GM12878 (cell line): ENCODE data around the gene CD3G. TPM values are rescaled to one million over a fixed set of nuclear protein-coding genes. Genes with fewer than 3 reads are reported as not detected.

Experiments used
- ATAC-seq: fragments of 200-7000 bp; cut with Tn5 transposase; 3 replicates; pipeline ENCODE4 v1.9.1; 2020; ENCODE audit warnings: mild to moderate bottlenecking, moderate library complexity
- BruUV-seq: library from RNA; stranded (reverse); fragments of 400-500 nt; replicated peaks from 2 replicates; lab custom pipeline; 2021; lab: Mats Ljungman, UMichigan
- CTCF ChIA-PET: fragments of 300-600 bp; sonication (Branson Sonifier 250); formaldehyde crosslinking; extraction: SDS; loops from one replicate; lab custom pipeline; 2021; ENCODE audit warnings: inconsistent platforms; lab: Yijun Ruan, JAX
- POLR2A ChIA-PET: fragments of 350-600 bp; formaldehyde crosslinking; extraction: SDS; loops from one replicate; lab custom pipeline; 2021; ENCODE audit warnings: inconsistent platforms; lab: Charles Lee
- RAD21 ChIA-PET: fragments of 300-600 bp; sonication (Branson Sonifier 250); formaldehyde crosslinking; loops from one replicate; lab custom pipeline; 2023; ENCODE audit warnings: antibody characterized with exemption; ENCODE audit not compliant: unreplicated experiment; lab: Charles Lee
- SMC1A ChIA-PET: fragments of 300-600 bp; sonication (Branson Sonifier 250); formaldehyde crosslinking; loops from one replicate; lab custom pipeline; 2023; ENCODE audit not compliant: unreplicated experiment, uncharacterized antibody; lab: Charles Lee
- DNase-seq: peaks from one replicate; pipeline ENCODE4 v3.0.0-alpha.2; 2011; ENCODE audit warnings: low read depth, low spot score
- FAIRE-seq: peaks from 3 replicates; lab custom pipeline; 2011; peaks lifted over from hg19 to GRCh38; lab: Jason Lieb, UNC
- H2AFZ ChIP-seq: 2 replicates; pipeline ENCODE4 v1.6.0; 2011; ENCODE audit warnings: low read depth, low read length, control low read depth; ENCODE audit not compliant: control insufficient read depth
- H3K27ac ChIP-seq: 2 replicates; pipeline ENCODE4 v1.5.1; 2011; ENCODE audit warnings: control low read depth; ENCODE audit not compliant: control insufficient read depth, insufficient read depth
- H3K27me3 ChIP-seq, 2 experiments: replicated peaks in 1 of 2; 2 replicates each; pipeline versions ENCODE4 v1.6.0 to v1.6.1; 2011; ENCODE audit warnings: low read length in 1 of 2; ENCODE audit not compliant: control insufficient read depth in 2 of 2, insufficient read depth in 2 of 2
- H3K36me3 ChIP-seq, 2 experiments: 2 replicates each; pipeline ENCODE4 v1.5.1; 2011; ENCODE audit warnings: low read length in 1 of 2; ENCODE audit not compliant: control insufficient read depth in 2 of 2, insufficient read depth in 2 of 2
- H3K4me1 ChIP-seq: 2 replicates; pipeline ENCODE4 v1.6.1; 2011; ENCODE audit warnings: mild to moderate bottlenecking, low read length, moderate library complexity, mixed read lengths; ENCODE audit not compliant: control insufficient read depth, insufficient read depth
- H3K4me2 ChIP-seq: 2 replicates; pipeline ENCODE4 v1.6.0; 2011; ENCODE audit warnings: control low read depth; ENCODE audit not compliant: control insufficient read depth, insufficient read depth
- H3K4me3 ChIP-seq: fragments of 200-600 bp; sonication (generic); 2 replicates; pipeline ENCODE4 v1.5.1; 2016
- H3K79me2 ChIP-seq: 2 replicates; pipeline ENCODE4 v1.6.0; 2011; ENCODE audit warnings: low read length; ENCODE audit not compliant: control insufficient read depth, insufficient read depth
- H3K9ac ChIP-seq: 2 replicates; pipeline ENCODE4 v1.8.0; 2011; ENCODE audit warnings: low read length, control low read depth, mixed read lengths; ENCODE audit not compliant: control insufficient read depth, insufficient read depth
- H3K9me3 ChIP-seq: replicated peaks from 3 replicates; pipeline ENCODE4 v1.5.1; 2011; ENCODE audit warnings: mild to moderate bottlenecking, low read length; ENCODE audit not compliant: control insufficient read depth, insufficient read depth
- H4K20me1 ChIP-seq: 2 replicates; pipeline ENCODE4 v1.6.0; 2011; ENCODE audit not compliant: control insufficient read depth, insufficient read depth
- BCL11A ChIP-seq: IDR thresholded peaks from 2 replicates; pipeline ENCODE4 v1.6.1; 2011; ENCODE audit warnings: low read depth, low read length
- CHD1 ChIP-seq: IDR thresholded peaks from 2 replicates; pipeline ENCODE4 v1.6.1; 2012; ENCODE audit warnings: low read depth, low read length, improper control_type of control experiment
- MEF2B ChIP-seq: fragments of 450-650 bp; IDR thresholded peaks from 2 replicates; pipeline ENCODE4 v1.6.1; 2018; ENCODE audit warnings: mild to moderate bottlenecking, moderate library complexity; ENCODE audit not compliant: partially characterized antibody, poor library complexity, severe bottlenecking
- MXI1 ChIP-seq: fragments of 150-350 bp; IDR thresholded peaks from 2 replicates; pipeline ENCODE4 v1.6.1; 2011; ENCODE audit warnings: low read depth, mild to moderate bottlenecking, inconsistent platforms, low read length, improper control_type of control experiment
- NR2C2 ChIP-seq: IDR thresholded peaks from 2 replicates; pipeline ENCODE4 v1.6.1; 2011; ENCODE audit warnings: borderline replicate concordance, low read depth; ENCODE audit not compliant: control insufficient read depth, insufficient read length
- PAX5 ChIP-seq: IDR thresholded peaks from 2 replicates; pipeline ENCODE4 v1.6.1; 2011; ENCODE audit warnings: low read depth, low read length, borderline replicate concordance
- SIN3A ChIP-seq: IDR thresholded peaks from 2 replicates; pipeline ENCODE4 v1.6.1; 2012; ENCODE audit warnings: low read depth, low read length, improper control_type of control experiment
- ZNF622 ChIP-seq: fragments of 450-650 bp; IDR thresholded peaks from 2 replicates; pipeline ENCODE4 v1.6.1; 2017; ENCODE audit warnings: mild to moderate bottlenecking, inconsistent platforms
- WGBS: methylation state at CpG from one replicate; pipeline ENCODE4 v1.1.6; 2016; ENCODE audit warnings: low lambda C conversion rate; ENCODE audit not compliant: insufficient replicate concordance, insufficient coverage; ENCODE audit errors: missing lambda C conversion rate; 5-methylcytosine and 5-hydroxymethylcytosine counted together
- in situ Hi-C: fragments of 300-500 bp; cut with MboI; formaldehyde crosslinking; loops from 9 replicates; pipeline ENCODE4 v1.14.3; 2018; ENCODE audit warnings: mixed read lengths
- intact Hi-C: fragments of 100-400 bp; cut with micrococcal nuclease; formaldehyde crosslinking; loops from one replicate; pipeline ENCODE4 v1.14.2; 2022; ENCODE audit not compliant: unreplicated experiment
- polyA plus RNA-seq, 11 experiments: library from polyadenylated mRNA; depleted of rRNA in 4 of 11; unstranded in 6 of 11; stranded (reverse) in 5 of 11; fragments of >200 nt; fragmentation: Nextera tagmentation in 4 of 11; fragmentation: Illumina TruSeq in 1 of 11; extraction: Ambion mirVana in 4 of 11; extraction: Trizol in 1 of 11; gene quantifications; 1 replicate in 1 of 11; 2 replicates in 10 of 11; pipeline versions ENCODE4 v1.2.1 to v1.2.3, GENCODE V29; 2011 to 2016; ENCODE audit warnings: inconsistent platforms in 2 of 11, missing spikeins in 2 of 11, low read depth in 1 of 11
- total RNA-seq, 4 experiments: library from RNA; depleted of rRNA in 3 of 4; stranded (reverse); fragments of >200 nt in 3 of 4; fragmentation: Illumina TruSeq in 1 of 4; extraction: Trizol in 1 of 4; gene quantifications; 2 replicates each; pipeline versions ENCODE4 v1.2.1 to v1.2.3, GENCODE V29; 2013 to 2021
- TF ChIP-seq, protein P1 (sequence below): IDR thresholded peaks from 2 replicates; pipeline ENCODE4 v1.6.1; 2012; ENCODE audit warnings: mild to moderate bottlenecking, low read depth, low read length
- TF ChIP-seq, protein P2 (sequence below): fragments of 450-650 bp; IDR thresholded peaks from 2 replicates; pipeline ENCODE4 v1.6.1; 2017; ENCODE audit warnings: antibody characterized with exemption, mild to moderate bottlenecking, moderate library complexity

CD3G gene
- total and polyA plus RNA-seq, 10 of the 15 experiments (the other 5 are each of a cell fraction or from before 2014, with no cell fraction given), result 0.10 to 0.16 (median 0.13) TPM; not detected in 7

DNA sequence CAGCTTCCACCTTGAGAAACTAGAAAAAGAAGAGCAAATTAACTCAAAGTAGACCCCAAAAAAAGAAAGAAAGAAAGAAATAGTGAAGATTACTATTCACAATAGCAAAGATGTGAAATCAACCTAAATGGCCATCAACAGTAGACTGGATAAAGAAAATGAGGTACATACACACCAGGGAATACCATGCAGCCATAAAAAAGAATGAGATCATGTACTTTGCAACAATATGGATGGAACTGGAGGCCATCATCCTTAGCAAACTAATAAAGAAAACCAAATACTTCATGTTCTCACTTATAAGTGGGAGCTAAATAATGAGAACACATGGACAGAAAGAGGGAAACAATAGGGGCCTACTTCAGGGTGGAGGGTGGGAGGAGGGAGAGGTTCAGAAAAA, 15.4 kb upstream of the CD3G start:
- no TSS peak for BruUV-seq
- no peak overlapping the region for H3K4me2 ChIP-seq

DNA sequence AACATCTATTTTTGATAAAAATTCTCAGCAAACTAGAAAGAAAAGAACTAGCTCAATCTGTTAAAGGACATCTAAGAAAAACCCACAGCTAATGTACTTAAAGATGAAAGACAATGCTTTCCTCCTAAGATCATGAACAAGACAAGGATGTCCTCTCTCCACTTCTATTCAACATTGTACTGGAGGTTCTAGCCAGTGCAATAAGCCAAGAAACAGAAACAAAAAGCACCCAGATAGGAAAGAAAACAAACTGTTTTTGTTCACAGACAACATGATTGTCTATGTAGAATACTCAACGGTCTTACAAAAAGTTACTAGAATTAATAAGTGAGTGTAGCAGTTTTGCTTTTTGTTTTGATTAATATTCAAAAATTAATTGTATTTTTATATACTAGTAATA, 9.4 kb upstream of the CD3G start:
- ChIA-PET POLR2A (interaction anchor here (2.1 kb wide), 1 partner anchor 11 kb away, joined by 6 read pairs; no protein-coding TSS in a partner anchor), RAD21 (interaction anchor here (0.7 to 1.1 kb wide), 2 partner anchors 36 to 912 kb away, joined by 3 read pairs; no protein-coding TSS in a partner anchor), SMC1A (interaction anchor here (0.7 to 2.1 kb wide), 3 partner anchors 11 to 210 kb away, joined by 3 to 7 read pairs (median 3); no protein-coding TSS in a partner anchor), CTCF (interaction anchor here (0.8 to 1.6 kb wide), 2 partner anchors 18 to 136 kb away, joined by 3 to 4 read pairs; no protein-coding TSS in a partner anchor)
- Histone ChIP-seq H3K4me2 (no peak overlapping the region), H3K9me3 (no peaks in the 10 kb centered on the region), H3K4me3 (no peak overlapping the region), H3K36me3 (no peaks in the 10 kb centered on the region), H3K9ac (no peak overlapping the region), H3K4me1 (no peaks in the 10 kb centered on the region), H3K27ac (no peak overlapping the region), H4K20me1 (no peaks in the 10 kb centered on the region), H3K79me2 (no peaks in the 10 kb centered on the region), H2AFZ (no peak overlapping the region), H3K27me3 (no peaks in the 10 kb centered on the region)
- in situ Hi-C loops (no loop called here), intact Hi-C loops (no loop called here)
- ATAC-seq (no peak), FAIRE-seq (no peak), DNase-seq (no peak)
- no TSS peak for BruUV-seq
- WGBS, result 48% methylated on average over 1 of the region's 1 CpG
- TF ChIP-seq CHD1, result no peak
- no peak for TF ChIP-seq MEF2B
- no peak for TF ChIP-seq SIN3A
- TF ChIP-seq ZNF622, result no peak
- TF ChIP-seq, protein P1, sequence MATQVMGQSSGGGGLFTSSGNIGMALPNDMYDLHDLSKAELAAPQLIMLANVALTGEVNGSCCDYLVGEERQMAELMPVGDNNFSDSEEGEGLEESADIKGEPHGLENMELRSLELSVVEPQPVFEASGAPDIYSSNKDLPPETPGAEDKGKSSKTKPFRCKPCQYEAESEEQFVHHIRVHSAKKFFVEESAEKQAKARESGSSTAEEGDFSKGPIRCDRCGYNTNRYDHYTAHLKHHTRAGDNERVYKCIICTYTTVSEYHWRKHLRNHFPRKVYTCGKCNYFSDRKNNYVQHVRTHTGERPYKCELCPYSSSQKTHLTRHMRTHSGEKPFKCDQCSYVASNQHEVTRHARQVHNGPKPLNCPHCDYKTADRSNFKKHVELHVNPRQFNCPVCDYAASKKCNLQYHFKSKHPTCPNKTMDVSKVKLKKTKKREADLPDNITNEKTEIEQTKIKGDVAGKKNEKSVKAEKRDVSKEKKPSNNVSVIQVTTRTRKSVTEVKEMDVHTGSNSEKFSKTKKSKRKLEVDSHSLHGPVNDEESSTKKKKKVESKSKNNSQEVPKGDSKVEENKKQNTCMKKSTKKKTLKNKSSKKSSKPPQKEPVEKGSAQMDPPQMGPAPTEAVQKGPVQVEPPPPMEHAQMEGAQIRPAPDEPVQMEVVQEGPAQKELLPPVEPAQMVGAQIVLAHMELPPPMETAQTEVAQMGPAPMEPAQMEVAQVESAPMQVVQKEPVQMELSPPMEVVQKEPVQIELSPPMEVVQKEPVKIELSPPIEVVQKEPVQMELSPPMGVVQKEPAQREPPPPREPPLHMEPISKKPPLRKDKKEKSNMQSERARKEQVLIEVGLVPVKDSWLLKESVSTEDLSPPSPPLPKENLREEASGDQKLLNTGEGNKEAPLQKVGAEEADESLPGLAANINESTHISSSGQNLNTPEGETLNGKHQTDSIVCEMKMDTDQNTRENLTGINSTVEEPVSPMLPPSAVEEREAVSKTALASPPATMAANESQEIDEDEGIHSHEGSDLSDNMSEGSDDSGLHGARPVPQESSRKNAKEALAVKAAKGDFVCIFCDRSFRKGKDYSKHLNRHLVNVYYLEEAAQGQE, result no peak
- TF ChIP-seq PAX5, result no peak
- no peak for TF ChIP-seq BCL11A
- TF ChIP-seq MXI1, result no peak

More for the DNA sequence above, 15.4 kb upstream of the CD3G start:
- DNase-seq (no peak), FAIRE-seq (no peak), ATAC-seq (no peak)
- ChIA-PET POLR2A (no interaction called here), SMC1A (no interaction called here), RAD21 (no interaction called here), CTCF (no interaction called here)
- TF ChIP-seq NR2C2 (no peak), SIN3A (no peak)
- TF ChIP-seq, protein P2, sequence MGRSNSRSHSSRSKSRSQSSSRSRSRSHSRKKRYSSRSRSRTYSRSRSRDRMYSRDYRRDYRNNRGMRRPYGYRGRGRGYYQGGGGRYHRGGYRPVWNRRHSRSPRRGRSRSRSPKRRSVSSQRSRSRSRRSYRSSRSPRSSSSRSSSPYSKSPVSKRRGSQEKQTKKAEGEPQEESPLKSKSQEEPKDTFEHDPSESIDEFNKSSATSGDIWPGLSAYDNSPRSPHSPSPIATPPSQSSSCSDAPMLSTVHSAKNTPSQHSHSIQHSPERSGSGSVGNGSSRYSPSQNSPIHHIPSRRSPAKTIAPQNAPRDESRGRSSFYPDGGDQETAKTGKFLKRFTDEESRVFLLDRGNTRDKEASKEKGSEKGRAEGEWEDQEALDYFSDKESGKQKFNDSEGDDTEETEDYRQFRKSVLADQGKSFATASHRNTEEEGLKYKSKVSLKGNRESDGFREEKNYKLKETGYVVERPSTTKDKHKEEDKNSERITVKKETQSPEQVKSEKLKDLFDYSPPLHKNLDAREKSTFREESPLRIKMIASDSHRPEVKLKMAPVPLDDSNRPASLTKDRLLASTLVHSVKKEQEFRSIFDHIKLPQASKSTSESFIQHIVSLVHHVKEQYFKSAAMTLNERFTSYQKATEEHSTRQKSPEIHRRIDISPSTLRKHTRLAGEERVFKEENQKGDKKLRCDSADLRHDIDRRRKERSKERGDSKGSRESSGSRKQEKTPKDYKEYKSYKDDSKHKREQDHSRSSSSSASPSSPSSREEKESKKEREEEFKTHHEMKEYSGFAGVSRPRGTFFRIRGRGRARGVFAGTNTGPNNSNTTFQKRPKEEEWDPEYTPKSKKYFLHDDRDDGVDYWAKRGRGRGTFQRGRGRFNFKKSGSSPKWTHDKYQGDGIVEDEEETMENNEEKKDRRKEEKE, result no peak
- in situ Hi-C loops, result no loop called here
- no peaks in the 10 kb centered on the region for H3K79me2 ChIP-seq
- no peaks in the 10 kb centered on the region for H3K27me3 ChIP-seq
- no peak overlapping the region for H3K27ac ChIP-seq
- H3K9me3 ChIP-seq, result no peaks in the 10 kb centered on the region
- no peak overlapping the region for H3K9ac ChIP-seq
- no peaks in the 10 kb centered on the region for H3K4me1 ChIP-seq
- no peak overlapping the region for H2AFZ ChIP-seq
- H3K36me3 ChIP-seq, result no peaks in the 10 kb centered on the region
- H4K20me1 ChIP-seq, result no peaks in the 10 kb centered on the region
- intact Hi-C loops, result no loop called here
- no peak overlapping the region for H3K4me3 ChIP-seq
